ENCODE results near the gene ARHGEF11.

GRCh38 chr1:156908955-156909354 lies 136.6 kb downstream of the ARHGEF11 start:
- TF ChIP-seq POLR2A (IDR thresholded peaks at IDR 0.05; ENCODE audit: low read depth) (no peak), CTCF (IDR thresholded peaks at IDR 0.05) (no peak), POLR2AphosphoS5 (IDR thresholded peaks at IDR 0.05) (no peak)
